Uterus (tissue), 2 donors: ENCODE results near the gene HDDC2.

Experiments
- CTCF ChIP-seq, 4 experiments: fragments of 200-600 bp in 2 of 4; fragments of 450-650 bp in 2 of 4; sonication (generic) in 2 of 4; IDR thresholded peaks; one replicate each; pipeline ENCODE4 v1.5.1; 2016 to 2019; ENCODE audit warnings: antibody characterized with exemption in 4 of 4, mild to moderate bottlenecking in 2 of 4, moderate library complexity in 1 of 4
- POLR2A ChIP-seq, 2 donors: fragments of 450-650 bp; IDR thresholded peaks; one replicate each; pipeline ENCODE4 v1.6.1; 2016; ENCODE audit warnings: antibody characterized with exemption in 2 of 2, mild to moderate bottlenecking in 1 of 2, moderate library complexity in 1 of 2

GRCh38 chr6:125277838-125278237, 23.9 kb downstream of the HDDC2 start:
- TF ChIP-seq CTCF (IDR thresholded peaks at IDR 0.05) = no peak
- TF ChIP-seq POLR2A (IDR thresholded peaks at IDR 0.05) = no peak
